ENCODE data around the gene NLN.

- TF ChIP-seq CTCF (conservative IDR thresholded peaks at IDR 0.05 in 1 of 2, IDR thresholded peaks at IDR 0.05 in 1 of 2; ENCODE audit: low read depth in 1 of 2, low read length in 2 of 2) (no peak), EZH2 (IDR thresholded peaks at IDR 0.05; ENCODE audit: low read length, missing control alignments) (no peak)
Observed at GRCh38 chr5:65831276-65831675, 109.3 kb downstream of the NLN start.

Data from fibroblast of lung (primary cell).